Measurements from ENCODE around the gene SENP5. TPM values are rescaled to one million over a fixed set of nuclear protein-coding genes. Genes with fewer than 3 reads are reported as not detected.

SENP5 gene
- total and polyA plus RNA-seq, 2 experiments from 2014 or later = 16.8 to 37.9 TPM

DNA sequence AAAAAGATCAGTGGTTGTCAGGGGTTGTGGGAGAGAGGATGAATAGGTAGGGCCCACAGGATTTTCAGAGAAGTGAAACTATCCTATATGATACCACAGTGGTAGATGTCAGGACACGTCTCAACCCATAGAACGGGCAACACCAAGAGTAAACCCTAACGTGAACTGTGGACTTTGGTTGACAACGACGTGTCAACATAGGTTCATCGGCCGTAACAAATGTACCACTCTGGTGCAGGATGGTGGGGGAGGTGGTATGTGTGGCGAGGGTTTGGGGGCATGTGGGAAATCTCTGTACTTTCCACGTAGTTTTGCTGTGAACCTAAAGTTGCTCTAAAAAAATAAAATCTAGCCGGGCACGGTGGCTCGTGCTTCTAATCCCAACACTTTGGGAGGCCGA is 113.9 kb downstream of the SENP5 start:
- TF ChIP-seq EZH2phosphoT487 (IDR thresholded peaks at IDR 0.05; ENCODE audit: low read depth, severe bottlenecking, unreplicated experiment) (no peak), EZH2 (IDR thresholded peaks at IDR 0.05; ENCODE audit: borderline replicate concordance) (no peak)
- TF ChIP-seq, protein P1, sequence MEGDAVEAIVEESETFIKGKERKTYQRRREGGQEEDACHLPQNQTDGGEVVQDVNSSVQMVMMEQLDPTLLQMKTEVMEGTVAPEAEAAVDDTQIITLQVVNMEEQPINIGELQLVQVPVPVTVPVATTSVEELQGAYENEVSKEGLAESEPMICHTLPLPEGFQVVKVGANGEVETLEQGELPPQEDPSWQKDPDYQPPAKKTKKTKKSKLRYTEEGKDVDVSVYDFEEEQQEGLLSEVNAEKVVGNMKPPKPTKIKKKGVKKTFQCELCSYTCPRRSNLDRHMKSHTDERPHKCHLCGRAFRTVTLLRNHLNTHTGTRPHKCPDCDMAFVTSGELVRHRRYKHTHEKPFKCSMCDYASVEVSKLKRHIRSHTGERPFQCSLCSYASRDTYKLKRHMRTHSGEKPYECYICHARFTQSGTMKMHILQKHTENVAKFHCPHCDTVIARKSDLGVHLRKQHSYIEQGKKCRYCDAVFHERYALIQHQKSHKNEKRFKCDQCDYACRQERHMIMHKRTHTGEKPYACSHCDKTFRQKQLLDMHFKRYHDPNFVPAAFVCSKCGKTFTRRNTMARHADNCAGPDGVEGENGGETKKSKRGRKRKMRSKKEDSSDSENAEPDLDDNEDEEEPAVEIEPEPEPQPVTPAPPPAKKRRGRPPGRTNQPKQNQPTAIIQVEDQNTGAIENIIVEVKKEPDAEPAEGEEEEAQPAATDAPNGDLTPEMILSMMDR (IDR thresholded peaks at IDR 0.05; ENCODE audit: poor library complexity) = no peak
- WGBS (ENCODE audit: low lambda C conversion rate, missing lambda C conversion rate) = 97% methylated on average over 13 of the region's 13 CpGs
- no peak for DNase-seq (ENCODE audit: low spot score)

DNA sequence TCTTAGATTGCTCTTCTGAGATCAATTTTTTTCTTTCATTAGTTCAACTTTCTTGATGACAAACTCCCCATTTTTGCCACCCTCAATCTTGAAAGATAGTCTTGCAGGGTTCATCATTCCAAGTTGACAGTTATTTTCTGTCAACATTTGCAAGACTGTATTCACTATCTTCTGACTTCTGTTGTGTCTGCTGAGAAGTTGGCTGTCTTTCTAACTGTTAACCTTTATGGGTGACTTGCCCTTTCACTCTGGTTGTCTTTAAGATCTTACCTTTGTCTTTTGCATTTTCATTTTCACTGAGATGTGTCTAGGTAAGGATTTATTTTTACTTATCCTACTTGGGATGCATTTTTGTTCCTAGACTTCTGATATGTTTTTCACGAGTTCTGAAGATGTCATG is 115.5 kb downstream of the SENP5 start:
- Histone ChIP-seq H2AFZ (no peak overlapping the region), H3K9me3 (ENCODE audit: low read depth) (no peaks in the 10 kb centered on the region), H3K4me1 (ENCODE audit: insufficient read depth) (peaks cover 31% of the 10 kb centered on the region), H3K4me3 (no peak overlapping the region), H3K79me2 (no peaks in the 10 kb centered on the region), H3K27me3 (no peaks in the 10 kb centered on the region), H4K20me1 (ENCODE audit: insufficient read depth, poor library complexity, severe bottlenecking) (no peaks in the 10 kb centered on the region), H3K36me3 (replicated peaks; ENCODE audit: insufficient read depth, low read depth) (no peaks in the 10 kb centered on the region), H3K9me2 (replicated peaks; ENCODE audit: insufficient read depth) (no peaks in the 10 kb centered on the region), H3K4me2 (no peak overlapping the region), H3K27ac (no peak overlapping the region)
- TF ChIP-seq EZH2 (IDR thresholded peaks at IDR 0.05; ENCODE audit: borderline replicate concordance) (no peak), EZH2phosphoT487 (IDR thresholded peaks at IDR 0.05; ENCODE audit: low read depth, severe bottlenecking, unreplicated experiment) (no peak)
- TF ChIP-seq, protein P1 (IDR thresholded peaks at IDR 0.05; ENCODE audit: poor library complexity) = no peak
- DNase-seq (ENCODE audit: low spot score) = no peak
- 69% methylated on average over 1 of the region's 1 CpG for WGBS (ENCODE audit: low lambda C conversion rate, missing lambda C conversion rate)

More for the DNA sequence above, 113.9 kb downstream of the SENP5 start:
- no peak overlapping the region for H2AFZ ChIP-seq
- no peaks in the 10 kb centered on the region for H3K9me2 ChIP-seq (replicated peaks; ENCODE audit: insufficient read depth)
- H3K4me1 ChIP-seq (ENCODE audit: insufficient read depth) = peaks cover 17% of the 10 kb centered on the region
- H4K20me1 ChIP-seq (ENCODE audit: insufficient read depth, poor library complexity, severe bottlenecking) = no peaks in the 10 kb centered on the region
- H3K9me3 ChIP-seq (ENCODE audit: low read depth) = no peaks in the 10 kb centered on the region
- no peaks in the 10 kb centered on the region for H3K27me3 ChIP-seq
- no peaks in the 10 kb centered on the region for H3K79me2 ChIP-seq
- H3K36me3 ChIP-seq (replicated peaks; ENCODE audit: insufficient read depth, low read depth) = no peaks in the 10 kb centered on the region
- no peak overlapping the region for H3K4me3 ChIP-seq
- H3K27ac ChIP-seq = no peak overlapping the region
- no peak overlapping the region for H3K4me2 ChIP-seq

Other genes starting within 250 kb of the SENP5 start
- gene NRROS, start 228.2 kb upstream of the SENP5 start, total RNA-seq = 0.33 and 0.36 TPM in 2 replicates
- not detected in 2 replicates for gene NRROS, start 228.2 kb upstream of the SENP5 start, polyA plus RNA-seq
- gene CEP19, start 155.7 kb upstream of the SENP5 start, total RNA-seq = 3.2 and 3.8 TPM in 2 replicates
- gene CEP19, start 155.7 kb upstream of the SENP5 start, polyA plus RNA-seq = 4.6 and 6.0 TPM in 2 replicates
- 24.9 and 31.6 TPM in 2 replicates for gene PIGX, start 155.5 kb upstream of the SENP5 start, total RNA-seq
- 33.5 and 36.7 TPM in 2 replicates for gene PIGX, start 155.5 kb upstream of the SENP5 start, polyA plus RNA-seq
- 50.9 and 51.5 TPM in 2 replicates for gene PAK2, start 128.1 kb upstream of the SENP5 start, total RNA-seq
- gene PAK2, start 128.1 kb upstream of the SENP5 start, polyA plus RNA-seq = 25.6 and 26.5 TPM in 2 replicates
- 60.2 and 78.3 TPM in 2 replicates for gene NCBP2, start 74.6 kb downstream of the SENP5 start, total RNA-seq
- 94.5 and 101 TPM in 2 replicates for gene NCBP2, start 74.6 kb downstream of the SENP5 start, polyA plus RNA-seq
- 11.1 and 18.0 TPM in 2 replicates for gene PIGZ, start 100.9 kb downstream of the SENP5 start, total RNA-seq
- 24.2 and 32.6 TPM in 2 replicates for gene PIGZ, start 100.9 kb downstream of the SENP5 start, polyA plus RNA-seq
- 44.3 and 74.0 TPM in 2 replicates for gene MELTF, start 161.9 kb downstream of the SENP5 start, total RNA-seq
- gene MELTF, start 161.9 kb downstream of the SENP5 start, polyA plus RNA-seq = 121 and 137 TPM in 2 replicates